ENCODE measurements around the gene NEO1. TPM values are rescaled to one million over a fixed set of nuclear protein-coding genes. Genes with fewer than 3 reads are reported as not detected.

The NEO1 gene
- total and polyA plus RNA-seq, 9 of the 15 experiments (the other 6 are each of a cell fraction or from before 2014, with no cell fraction given) = 0.08 to 1.7 (median 0.48) TPM

- TF ChIP-seq REST (IDR thresholded peaks at IDR 0.05; ENCODE audit: borderline replicate concordance) (peak; percentile 43; the same call in 1 of the 2 replicates), REST (CRISPR knock-in tag; IDR thresholded peaks at IDR 0.05; ENCODE audit: low read depth) (no peak), USF2 (CRISPR knock-in tag; IDR thresholded peaks at IDR 0.05) (peak; percentile 32; the same call in 1 of the 2 replicates), XRCC4 (IDR thresholded peaks at IDR 0.05; ENCODE audit: extremely low read depth, insufficient read depth, insufficient read length) (no peak), CBFA2T2 (conservative IDR thresholded peaks at IDR 0.05) (0 out of 2 replicates have a peak, but pooled peaks have one; percentile 4), ZNF780A (CRISPR knock-in tag; IDR thresholded peaks at IDR 0.05) (no peak), XRCC3 (IDR thresholded peaks at IDR 0.05) (no peak), POLR2B (IDR thresholded peaks at IDR 0.05; ENCODE audit: low read depth, partially characterized antibody) (no peak), ZC3H8 (IDR thresholded peaks at IDR 0.05) (no peak), GTF3C2 (IDR thresholded peaks at IDR 0.05; ENCODE audit: borderline replicate concordance, extremely low read depth, insufficient read length) (no peak), BRF2 (IDR thresholded peaks at IDR 0.05; ENCODE audit: borderline replicate concordance, insufficient read depth, insufficient read length) (no peak), TEAD4 (IDR thresholded peaks at IDR 0.05; ENCODE audit: low read length) (no peak), TEAD4 (CRISPR knock-in tag; IDR thresholded peaks at IDR 0.05; ENCODE audit: borderline replicate concordance) (no peak)
These were observed 187.4 kb downstream of the NEO1 start (continued) for GRCh38 chr15:73239564-73240215.
